ENCODE results near the gene ASPSCR1. TPM values are rescaled to one million over a fixed set of nuclear protein-coding genes. Genes with fewer than 3 reads are reported as not detected.

Gene ASPSCR1
- total RNA-seq, 1 experiment from 2014 or later, result 60.4 TPM

DNA sequence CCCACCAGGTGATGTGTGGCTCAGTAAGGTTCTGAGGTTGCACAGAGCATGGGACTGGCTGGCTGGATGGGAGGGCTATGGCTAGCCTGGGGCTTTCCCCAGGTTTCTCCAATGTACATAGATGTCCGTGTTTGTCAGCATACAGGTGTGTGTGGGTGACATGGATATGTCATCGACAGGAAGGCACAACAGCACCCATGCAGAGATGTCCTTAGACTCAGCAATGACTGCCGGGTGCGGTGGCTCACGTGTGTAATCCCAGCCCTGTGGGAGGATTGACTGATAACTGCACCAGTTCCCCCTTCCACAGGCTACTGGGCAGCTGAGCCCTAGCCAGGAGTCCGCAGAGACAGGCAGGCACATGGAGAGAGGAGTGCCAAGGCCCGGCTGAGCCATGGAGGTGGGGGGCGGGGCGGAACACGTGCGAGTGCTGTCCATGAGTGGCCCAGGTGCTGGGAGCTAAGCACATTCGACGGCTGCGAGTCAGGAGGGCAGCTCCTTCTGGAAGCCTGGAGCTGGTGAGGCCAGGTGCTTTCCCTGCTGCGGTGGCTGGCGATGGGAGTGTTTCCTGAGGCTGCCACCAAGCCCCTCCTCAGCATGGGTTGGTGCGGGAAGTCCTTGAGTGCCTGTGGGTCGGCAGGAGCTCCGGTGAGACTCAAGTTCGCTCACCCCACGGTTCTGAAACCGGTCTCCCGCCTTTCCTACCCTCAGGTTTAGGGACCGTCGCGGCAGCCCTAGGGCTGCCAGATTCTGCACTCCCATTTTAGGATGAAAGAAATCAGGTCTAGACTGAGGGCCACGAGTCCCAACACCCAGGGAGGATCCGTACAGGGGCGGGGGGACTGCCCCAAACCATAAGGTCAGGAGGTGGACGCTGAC is 858 bp upstream of the ASPSCR1 start (continued):
- TF ChIP-seq, protein P1, sequence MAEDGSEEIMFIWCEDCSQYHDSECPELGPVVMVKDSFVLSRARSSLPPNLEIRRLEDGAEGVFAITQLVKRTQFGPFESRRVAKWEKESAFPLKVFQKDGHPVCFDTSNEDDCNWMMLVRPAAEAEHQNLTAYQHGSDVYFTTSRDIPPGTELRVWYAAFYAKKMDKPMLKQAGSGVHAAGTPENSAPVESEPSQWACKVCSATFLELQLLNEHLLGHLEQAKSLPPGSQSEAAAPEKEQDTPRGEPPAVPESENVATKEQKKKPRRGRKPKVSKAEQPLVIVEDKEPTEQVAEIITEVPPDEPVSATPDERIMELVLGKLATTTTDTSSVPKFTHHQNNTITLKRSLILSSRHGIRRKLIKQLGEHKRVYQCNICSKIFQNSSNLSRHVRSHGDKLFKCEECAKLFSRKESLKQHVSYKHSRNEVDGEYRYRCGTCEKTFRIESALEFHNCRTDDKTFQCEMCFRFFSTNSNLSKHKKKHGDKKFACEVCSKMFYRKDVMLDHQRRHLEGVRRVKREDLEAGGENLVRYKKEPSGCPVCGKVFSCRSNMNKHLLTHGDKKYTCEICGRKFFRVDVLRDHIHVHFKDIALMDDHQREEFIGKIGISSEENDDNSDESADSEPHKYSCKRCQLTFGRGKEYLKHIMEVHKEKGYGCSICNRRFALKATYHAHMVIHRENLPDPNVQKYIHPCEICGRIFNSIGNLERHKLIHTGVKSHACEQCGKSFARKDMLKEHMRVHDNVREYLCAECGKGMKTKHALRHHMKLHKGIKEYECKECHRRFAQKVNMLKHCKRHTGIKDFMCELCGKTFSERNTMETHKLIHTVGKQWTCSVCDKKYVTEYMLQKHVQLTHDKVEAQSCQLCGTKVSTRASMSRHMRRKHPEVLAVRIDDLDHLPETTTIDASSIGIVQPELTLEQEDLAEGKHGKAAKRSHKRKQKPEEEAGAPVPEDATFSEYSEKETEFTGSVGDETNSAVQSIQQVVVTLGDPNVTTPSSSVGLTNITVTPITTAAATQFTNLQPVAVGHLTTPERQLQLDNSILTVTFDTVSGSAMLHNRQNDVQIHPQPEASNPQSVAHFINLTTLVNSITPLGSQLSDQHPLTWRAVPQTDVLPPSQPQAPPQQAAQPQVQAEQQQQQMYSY (CRISPR knock-in tag; IDR thresholded peaks at IDR 0.05), result peak; percentile 51; the same call in 1 of the 2 replicates
- TF ChIP-seq OVOL2 (CRISPR knock-in tag; IDR thresholded peaks at IDR 0.05; ENCODE audit: borderline replicate concordance), result no peak
- TF ChIP-seq, protein P2, sequence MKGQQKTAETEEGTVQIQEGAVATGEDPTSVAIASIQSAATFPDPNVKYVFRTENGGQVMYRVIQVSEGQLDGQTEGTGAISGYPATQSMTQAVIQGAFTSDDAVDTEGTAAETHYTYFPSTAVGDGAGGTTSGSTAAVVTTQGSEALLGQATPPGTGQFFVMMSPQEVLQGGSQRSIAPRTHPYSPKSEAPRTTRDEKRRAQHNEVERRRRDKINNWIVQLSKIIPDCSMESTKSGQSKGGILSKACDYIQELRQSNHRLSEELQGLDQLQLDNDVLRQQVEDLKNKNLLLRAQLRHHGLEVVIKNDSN (CRISPR knock-in tag; IDR thresholded peaks at IDR 0.05), result no peak
- TF ChIP-seq CBFB (CRISPR knock-in tag; IDR thresholded peaks at IDR 0.05; ENCODE audit: low read depth), result no peak
- TF ChIP-seq, protein P3, sequence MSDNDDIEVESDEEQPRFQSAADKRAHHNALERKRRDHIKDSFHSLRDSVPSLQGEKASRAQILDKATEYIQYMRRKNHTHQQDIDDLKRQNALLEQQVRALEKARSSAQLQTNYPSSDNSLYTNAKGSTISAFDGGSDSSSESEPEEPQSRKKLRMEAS (CRISPR knock-in tag; IDR thresholded peaks at IDR 0.05), result peak; percentile 93
- no peak for TF ChIP-seq ESRRA (CRISPR knock-in tag; IDR thresholded peaks at IDR 0.05; ENCODE audit: borderline replicate concordance)
- TF ChIP-seq, protein P4, sequence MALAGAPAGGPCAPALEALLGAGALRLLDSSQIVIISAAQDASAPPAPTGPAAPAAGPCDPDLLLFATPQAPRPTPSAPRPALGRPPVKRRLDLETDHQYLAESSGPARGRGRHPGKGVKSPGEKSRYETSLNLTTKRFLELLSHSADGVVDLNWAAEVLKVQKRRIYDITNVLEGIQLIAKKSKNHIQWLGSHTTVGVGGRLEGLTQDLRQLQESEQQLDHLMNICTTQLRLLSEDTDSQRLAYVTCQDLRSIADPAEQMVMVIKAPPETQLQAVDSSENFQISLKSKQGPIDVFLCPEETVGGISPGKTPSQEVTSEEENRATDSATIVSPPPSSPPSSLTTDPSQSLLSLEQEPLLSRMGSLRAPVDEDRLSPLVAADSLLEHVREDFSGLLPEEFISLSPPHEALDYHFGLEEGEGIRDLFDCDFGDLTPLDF (CRISPR knock-in tag; IDR thresholded peaks at IDR 0.05), result 0 out of 2 replicates have a peak, but pooled peaks have one; percentile 56
- no peak for TF ChIP-seq RORB (CRISPR knock-in tag; IDR thresholded peaks at IDR 0.05)
- TF ChIP-seq, protein P5, sequence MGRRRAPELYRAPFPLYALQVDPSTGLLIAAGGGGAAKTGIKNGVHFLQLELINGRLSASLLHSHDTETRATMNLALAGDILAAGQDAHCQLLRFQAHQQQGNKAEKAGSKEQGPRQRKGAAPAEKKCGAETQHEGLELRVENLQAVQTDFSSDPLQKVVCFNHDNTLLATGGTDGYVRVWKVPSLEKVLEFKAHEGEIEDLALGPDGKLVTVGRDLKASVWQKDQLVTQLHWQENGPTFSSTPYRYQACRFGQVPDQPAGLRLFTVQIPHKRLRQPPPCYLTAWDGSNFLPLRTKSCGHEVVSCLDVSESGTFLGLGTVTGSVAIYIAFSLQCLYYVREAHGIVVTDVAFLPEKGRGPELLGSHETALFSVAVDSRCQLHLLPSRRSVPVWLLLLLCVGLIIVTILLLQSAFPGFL (CRISPR knock-in tag; IDR thresholded peaks at IDR 0.05; ENCODE audit: borderline replicate concordance), result no peak
- no peak for TF ChIP-seq ZNF671 (CRISPR knock-in tag; IDR thresholded peaks at IDR 0.05)
- TF ChIP-seq, protein P6, sequence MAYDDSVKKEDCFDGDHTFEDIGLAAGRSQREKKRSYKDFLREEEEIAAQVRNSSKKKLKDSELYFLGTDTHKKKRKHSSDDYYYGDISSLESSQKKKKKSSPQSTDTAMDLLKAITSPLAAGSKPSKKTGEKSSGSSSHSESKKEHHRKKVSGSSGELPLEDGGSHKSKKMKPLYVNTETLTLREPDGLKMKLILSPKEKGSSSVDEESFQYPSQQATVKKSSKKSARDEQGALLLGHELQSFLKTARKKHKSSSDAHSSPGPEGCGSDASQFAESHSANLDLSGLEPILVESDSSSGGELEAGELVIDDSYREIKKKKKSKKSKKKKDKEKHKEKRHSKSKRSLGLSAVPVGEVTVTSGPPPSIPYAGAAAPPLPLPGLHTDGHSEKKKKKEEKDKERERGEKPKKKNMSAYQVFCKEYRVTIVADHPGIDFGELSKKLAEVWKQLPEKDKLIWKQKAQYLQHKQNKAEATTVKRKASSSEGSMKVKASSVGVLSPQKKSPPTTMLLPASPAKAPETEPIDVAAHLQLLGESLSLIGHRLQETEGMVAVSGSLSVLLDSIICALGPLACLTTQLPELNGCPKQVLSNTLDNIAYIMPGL (CRISPR knock-in tag; IDR thresholded peaks at IDR 0.05), result peak; percentile 3; the same call in 1 of the 2 replicates
- TF ChIP-seq FOXJ3 (CRISPR knock-in tag; IDR thresholded peaks at IDR 0.05; ENCODE audit: borderline replicate concordance), result no peak
- TF ChIP-seq ZNF138 (CRISPR knock-in tag; conservative IDR thresholded peaks at IDR 0.05), result no peak
- TF ChIP-seq, protein P7, sequence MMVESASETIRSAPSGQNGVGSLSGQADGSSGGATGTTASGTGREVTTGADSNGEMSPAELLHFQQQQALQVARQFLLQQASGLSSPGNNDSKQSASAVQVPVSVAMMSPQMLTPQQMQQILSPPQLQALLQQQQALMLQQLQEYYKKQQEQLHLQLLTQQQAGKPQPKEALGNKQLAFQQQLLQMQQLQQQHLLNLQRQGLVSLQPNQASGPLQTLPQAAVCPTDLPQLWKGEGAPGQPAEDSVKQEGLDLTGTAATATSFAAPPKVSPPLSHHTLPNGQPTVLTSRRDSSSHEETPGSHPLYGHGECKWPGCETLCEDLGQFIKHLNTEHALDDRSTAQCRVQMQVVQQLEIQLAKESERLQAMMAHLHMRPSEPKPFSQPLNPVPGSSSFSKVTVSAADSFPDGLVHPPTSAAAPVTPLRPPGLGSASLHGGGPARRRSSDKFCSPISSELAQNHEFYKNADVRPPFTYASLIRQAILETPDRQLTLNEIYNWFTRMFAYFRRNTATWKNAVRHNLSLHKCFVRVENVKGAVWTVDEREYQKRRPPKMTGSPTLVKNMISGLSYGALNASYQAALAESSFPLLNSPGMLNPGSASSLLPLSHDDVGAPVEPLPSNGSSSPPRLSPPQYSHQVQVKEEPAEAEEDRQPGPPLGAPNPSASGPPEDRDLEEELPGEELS (CRISPR knock-in tag; IDR thresholded peaks at IDR 0.05), result peak; percentile 91
- TF ChIP-seq, protein P8, sequence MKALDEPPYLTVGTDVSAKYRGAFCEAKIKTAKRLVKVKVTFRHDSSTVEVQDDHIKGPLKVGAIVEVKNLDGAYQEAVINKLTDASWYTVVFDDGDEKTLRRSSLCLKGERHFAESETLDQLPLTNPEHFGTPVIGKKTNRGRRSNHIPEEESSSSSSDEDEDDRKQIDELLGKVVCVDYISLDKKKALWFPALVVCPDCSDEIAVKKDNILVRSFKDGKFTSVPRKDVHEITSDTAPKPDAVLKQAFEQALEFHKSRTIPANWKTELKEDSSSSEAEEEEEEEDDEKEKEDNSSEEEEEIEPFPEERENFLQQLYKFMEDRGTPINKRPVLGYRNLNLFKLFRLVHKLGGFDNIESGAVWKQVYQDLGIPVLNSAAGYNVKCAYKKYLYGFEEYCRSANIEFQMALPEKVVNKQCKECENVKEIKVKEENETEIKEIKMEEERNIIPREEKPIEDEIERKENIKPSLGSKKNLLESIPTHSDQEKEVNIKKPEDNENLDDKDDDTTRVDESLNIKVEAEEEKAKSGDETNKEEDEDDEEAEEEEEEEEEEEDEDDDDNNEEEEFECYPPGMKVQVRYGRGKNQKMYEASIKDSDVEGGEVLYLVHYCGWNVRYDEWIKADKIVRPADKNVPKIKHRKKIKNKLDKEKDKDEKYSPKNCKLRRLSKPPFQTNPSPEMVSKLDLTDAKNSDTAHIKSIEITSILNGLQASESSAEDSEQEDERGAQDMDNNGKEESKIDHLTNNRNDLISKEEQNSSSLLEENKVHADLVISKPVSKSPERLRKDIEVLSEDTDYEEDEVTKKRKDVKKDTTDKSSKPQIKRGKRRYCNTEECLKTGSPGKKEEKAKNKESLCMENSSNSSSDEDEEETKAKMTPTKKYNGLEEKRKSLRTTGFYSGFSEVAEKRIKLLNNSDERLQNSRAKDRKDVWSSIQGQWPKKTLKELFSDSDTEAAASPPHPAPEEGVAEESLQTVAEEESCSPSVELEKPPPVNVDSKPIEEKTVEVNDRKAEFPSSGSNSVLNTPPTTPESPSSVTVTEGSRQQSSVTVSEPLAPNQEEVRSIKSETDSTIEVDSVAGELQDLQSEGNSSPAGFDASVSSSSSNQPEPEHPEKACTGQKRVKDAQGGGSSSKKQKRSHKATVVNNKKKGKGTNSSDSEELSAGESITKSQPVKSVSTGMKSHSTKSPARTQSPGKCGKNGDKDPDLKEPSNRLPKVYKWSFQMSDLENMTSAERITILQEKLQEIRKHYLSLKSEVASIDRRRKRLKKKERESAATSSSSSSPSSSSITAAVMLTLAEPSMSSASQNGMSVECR (CRISPR knock-in tag; IDR thresholded peaks at IDR 0.05; ENCODE audit: borderline replicate concordance), result no peak
- TF ChIP-seq, protein P9, sequence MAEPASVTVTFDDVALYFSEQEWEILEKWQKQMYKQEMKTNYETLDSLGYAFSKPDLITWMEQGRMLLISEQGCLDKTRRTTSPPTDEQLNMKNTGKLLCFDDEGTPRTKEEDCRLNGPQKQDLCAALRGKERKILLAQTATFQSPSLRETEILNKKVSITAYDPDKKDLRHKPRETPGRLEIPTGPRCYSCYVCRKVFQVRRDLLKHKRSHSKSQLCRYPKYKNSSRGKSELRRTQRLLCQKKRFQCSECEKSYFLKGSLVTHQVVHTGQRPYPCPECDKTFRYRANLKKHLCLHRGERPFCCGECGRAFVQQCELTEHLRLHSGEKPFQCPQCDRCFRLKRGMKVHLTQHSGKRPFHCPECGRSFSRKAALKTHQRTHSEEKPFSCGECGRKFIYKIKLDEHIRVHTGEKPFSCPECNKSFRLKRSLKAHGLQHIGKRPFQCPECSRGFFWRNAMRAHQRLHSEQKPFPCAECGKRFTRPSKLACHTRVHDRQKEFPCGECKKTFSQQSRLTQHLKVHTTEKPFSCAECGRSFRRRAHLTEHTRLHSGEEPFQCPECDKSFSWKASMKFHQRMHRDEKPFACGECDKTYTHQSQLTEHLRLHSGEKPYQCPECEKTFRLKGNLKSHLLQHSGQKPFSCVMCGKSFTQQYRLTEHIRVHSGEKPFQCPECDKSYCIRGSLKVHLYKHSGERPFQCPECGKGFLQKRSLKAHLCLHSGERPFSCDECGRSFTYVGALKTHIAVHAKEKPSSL (CRISPR knock-in tag; conservative IDR thresholded peaks at IDR 0.05), result no peak
- TF ChIP-seq JAZF1 (CRISPR knock-in tag; IDR thresholded peaks at IDR 0.05), result no peak
